HepG2 (cell line): ENCODE results near the gene HES2. TPM values are rescaled to one million over a fixed set of nuclear protein-coding genes. Genes with fewer than 3 reads are reported as not detected.

Source experiments
- ELF3 ChIP-seq: IDR thresholded peaks from 2 replicates; pipeline ENCODE4 v1.6.1; 2016; ENCODE audit warnings: missing genetic modification reagents, missing compliant biosample characterization
- HNRNPL ChIP-seq: fragments of 200-400 bp; formaldehyde crosslinking; IDR thresholded peaks from 2 replicates; pipeline ENCODE4 v1.6.1; 2017; ENCODE audit warnings: mild to moderate bottlenecking, low read depth, low read length
- KDM4B ChIP-seq: sonication (generic); formaldehyde crosslinking; IDR thresholded peaks from 2 replicates; pipeline ENCODE4 v1.4.0; 2020; ENCODE audit warnings: missing genetic modification reagents
- ONECUT2 ChIP-seq: sonication (generic); formaldehyde crosslinking; IDR thresholded peaks from 2 replicates; pipeline ENCODE4 v1.4.0; 2020; ENCODE audit warnings: missing genetic modification reagents
- TCF12 ChIP-seq, 2 experiments: fragments of 450-650 bp in 1 of 2; sonication (generic) in 1 of 2; formaldehyde crosslinking in 1 of 2; IDR thresholded peaks; 2 replicates each; pipeline versions ENCODE4 v1.6.1 to v1.8.0; 2017 to 2022; ENCODE audit warnings: antibody characterized with exemption in 1 of 2, mild to moderate bottlenecking in 1 of 2, missing genetic modification reagents in 1 of 2, moderate library complexity in 1 of 2
- ZNF543 ChIP-seq: sonication (generic); formaldehyde crosslinking; IDR thresholded peaks from 2 replicates; pipeline ENCODE4 v1.4.0; 2020; ENCODE audit warnings: mild to moderate bottlenecking, missing genetic modification reagents
- ZNF556 ChIP-seq: sonication (generic); formaldehyde crosslinking; IDR thresholded peaks from 2 replicates; pipeline ENCODE4 v1.4.0; 2020; ENCODE audit warnings: mild to moderate bottlenecking, missing genetic modification reagents, borderline replicate concordance
- ZNF678 ChIP-seq: sonication (generic); formaldehyde crosslinking; IDR thresholded peaks from 2 replicates; pipeline ENCODE4 v1.4.0; 2020; ENCODE audit warnings: mild to moderate bottlenecking, missing genetic modification reagents
- ZNF776 ChIP-seq: sonication (generic); formaldehyde crosslinking; IDR thresholded peaks from 2 replicates; pipeline ENCODE4 v1.4.0; 2020; ENCODE audit warnings: mild to moderate bottlenecking, missing genetic modification reagents
- ZNF788 ChIP-seq: sonication (generic); formaldehyde crosslinking; IDR thresholded peaks from 2 replicates; pipeline ENCODE4 v1.5.0; 2020; ENCODE audit warnings: mild to moderate bottlenecking, missing genetic modification reagents, borderline replicate concordance
- polyA plus RNA-seq, 8 experiments: library from polyadenylated mRNA; depleted of rRNA in 3 of 8; stranded (reverse) in 7 of 8; unstranded in 1 of 8; fragments of >200 nt; fragmentation: Illumina TruSeq in 4 of 8; extraction: Trizol in 4 of 8; gene quantifications; 2 replicates each; pipeline versions ENCODE4 v1.2.1 to v1.2.3, GENCODE V29; 2011 to 2016; ENCODE audit warnings: low read depth in 4 of 8, missing spikeins in 1 of 8, mixed read lengths in 1 of 8; ENCODE audit not compliant: insufficient read depth in 1 of 8
- total RNA-seq, 5 experiments: library from RNA; depleted of rRNA; stranded (reverse); fragments of >200 nt; fragmentation: Illumina TruSeq; extraction: Trizol; gene quantifications; 2 replicates each; pipeline ENCODE4 v1.2.3, GENCODE V29; 2016; ENCODE audit warnings: low read depth in 1 of 5
- TF ChIP-seq, protein P1 (sequence below): sonication (generic); formaldehyde crosslinking; IDR thresholded peaks from 2 replicates; pipeline ENCODE4 v1.5.0; 2020; ENCODE audit warnings: mild to moderate bottlenecking, missing genetic modification reagents, moderate library complexity
- TF ChIP-seq, protein P2 (sequence below): sonication (generic); formaldehyde crosslinking; IDR thresholded peaks from 2 replicates; pipeline ENCODE4 v1.4.0; 2020; ENCODE audit warnings: missing genetic modification reagents, borderline replicate concordance
- TF ChIP-seq, protein P3 (sequence below): sonication (generic); formaldehyde crosslinking; IDR thresholded peaks from 2 replicates; pipeline ENCODE4 v1.4.0; 2020; ENCODE audit warnings: mild to moderate bottlenecking, missing genetic modification reagents
- TF ChIP-seq, protein P4 (sequence below): sonication (generic); formaldehyde crosslinking; conservative IDR thresholded peaks from 2 replicates; pipeline ENCODE4 v1.4.0; 2020; ENCODE audit warnings: missing genetic modification reagents

Gene HES2
- total and polyA plus RNA-seq, 2 of the 13 experiments (the other 11 are each of a cell fraction or from before 2014, with no cell fraction given): 0.11 to 0.17 TPM

DNA sequence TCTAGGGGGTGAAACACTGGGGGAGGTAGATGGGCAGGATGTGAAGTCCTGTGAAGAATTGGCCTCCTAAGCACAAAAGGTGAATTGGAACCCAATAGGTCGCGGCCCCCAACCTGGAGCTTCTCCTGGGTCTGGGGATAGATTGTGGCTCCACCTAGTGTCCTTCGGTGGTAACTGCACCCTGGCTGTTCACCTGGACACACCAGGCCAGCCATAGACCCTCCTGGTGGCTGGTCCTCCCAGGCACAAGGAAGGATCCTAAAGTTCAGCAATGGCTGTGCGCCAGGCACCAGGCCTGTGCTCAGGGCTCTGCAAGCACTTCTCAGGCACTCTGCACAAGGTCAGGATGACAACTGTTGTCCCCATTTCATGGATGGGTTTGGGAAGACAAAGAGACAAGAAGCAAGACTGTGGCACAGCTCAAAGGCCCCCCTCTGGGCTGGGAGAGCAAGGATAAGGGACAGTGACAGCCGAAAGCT lies 18.4 kb upstream of the HES2 start (continued):
- TF ChIP-seq ZNF776 (CRISPR knock-in tag): no peak
- 0 out of 2 replicates have a peak, but pooled peaks have one; percentile 17 for TF ChIP-seq HNRNPL
- TF ChIP-seq, protein P1, sequence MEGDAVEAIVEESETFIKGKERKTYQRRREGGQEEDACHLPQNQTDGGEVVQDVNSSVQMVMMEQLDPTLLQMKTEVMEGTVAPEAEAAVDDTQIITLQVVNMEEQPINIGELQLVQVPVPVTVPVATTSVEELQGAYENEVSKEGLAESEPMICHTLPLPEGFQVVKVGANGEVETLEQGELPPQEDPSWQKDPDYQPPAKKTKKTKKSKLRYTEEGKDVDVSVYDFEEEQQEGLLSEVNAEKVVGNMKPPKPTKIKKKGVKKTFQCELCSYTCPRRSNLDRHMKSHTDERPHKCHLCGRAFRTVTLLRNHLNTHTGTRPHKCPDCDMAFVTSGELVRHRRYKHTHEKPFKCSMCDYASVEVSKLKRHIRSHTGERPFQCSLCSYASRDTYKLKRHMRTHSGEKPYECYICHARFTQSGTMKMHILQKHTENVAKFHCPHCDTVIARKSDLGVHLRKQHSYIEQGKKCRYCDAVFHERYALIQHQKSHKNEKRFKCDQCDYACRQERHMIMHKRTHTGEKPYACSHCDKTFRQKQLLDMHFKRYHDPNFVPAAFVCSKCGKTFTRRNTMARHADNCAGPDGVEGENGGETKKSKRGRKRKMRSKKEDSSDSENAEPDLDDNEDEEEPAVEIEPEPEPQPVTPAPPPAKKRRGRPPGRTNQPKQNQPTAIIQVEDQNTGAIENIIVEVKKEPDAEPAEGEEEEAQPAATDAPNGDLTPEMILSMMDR (CRISPR knock-in tag): peak; percentile 93
- TF ChIP-seq, protein P2, sequence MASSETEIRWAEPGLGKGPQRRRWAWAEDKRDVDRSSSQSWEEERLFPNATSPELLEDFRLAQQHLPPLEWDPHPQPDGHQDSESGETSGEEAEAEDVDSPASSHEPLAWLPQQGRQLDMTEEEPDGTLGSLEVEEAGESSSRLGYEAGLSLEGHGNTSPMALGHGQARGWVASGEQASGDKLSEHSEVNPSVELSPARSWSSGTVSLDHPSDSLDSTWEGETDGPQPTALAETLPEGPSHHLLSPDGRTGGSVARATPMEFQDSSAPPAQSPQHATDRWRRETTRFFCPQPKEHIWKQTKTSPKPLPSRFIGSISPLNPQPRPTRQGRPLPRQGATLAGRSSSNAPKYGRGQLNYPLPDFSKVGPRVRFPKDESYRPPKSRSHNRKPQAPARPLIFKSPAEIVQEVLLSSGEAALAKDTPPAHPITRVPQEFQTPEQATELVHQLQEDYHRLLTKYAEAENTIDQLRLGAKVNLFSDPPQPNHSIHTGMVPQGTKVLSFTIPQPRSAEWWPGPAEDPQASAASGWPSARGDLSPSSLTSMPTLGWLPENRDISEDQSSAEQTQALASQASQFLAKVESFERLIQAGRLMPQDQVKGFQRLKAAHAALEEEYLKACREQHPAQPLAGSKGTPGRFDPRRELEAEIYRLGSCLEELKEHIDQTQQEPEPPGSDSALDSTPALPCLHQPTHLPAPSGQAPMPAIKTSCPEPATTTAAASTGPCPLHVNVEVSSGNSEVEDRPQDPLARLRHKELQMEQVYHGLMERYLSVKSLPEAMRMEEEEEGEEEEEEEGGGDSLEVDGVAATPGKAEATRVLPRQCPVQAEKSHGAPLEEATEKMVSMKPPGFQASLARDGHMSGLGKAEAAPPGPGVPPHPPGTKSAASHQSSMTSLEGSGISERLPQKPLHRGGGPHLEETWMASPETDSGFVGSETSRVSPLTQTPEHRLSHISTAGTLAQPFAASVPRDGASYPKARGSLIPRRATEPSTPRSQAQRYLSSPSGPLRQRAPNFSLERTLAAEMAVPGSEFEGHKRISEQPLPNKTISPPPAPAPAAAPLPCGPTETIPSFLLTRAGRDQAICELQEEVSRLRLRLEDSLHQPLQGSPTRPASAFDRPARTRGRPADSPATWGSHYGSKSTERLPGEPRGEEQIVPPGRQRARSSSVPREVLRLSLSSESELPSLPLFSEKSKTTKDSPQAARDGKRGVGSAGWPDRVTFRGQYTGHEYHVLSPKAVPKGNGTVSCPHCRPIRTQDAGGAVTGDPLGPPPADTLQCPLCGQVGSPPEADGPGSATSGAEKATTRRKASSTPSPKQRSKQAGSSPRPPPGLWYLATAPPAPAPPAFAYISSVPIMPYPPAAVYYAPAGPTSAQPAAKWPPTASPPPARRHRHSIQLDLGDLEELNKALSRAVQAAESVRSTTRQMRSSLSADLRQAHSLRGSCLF (CRISPR knock-in tag): no peak
- TF ChIP-seq ONECUT2: no peak
- TF ChIP-seq TCF12 (IDR thresholded peaks at IDR 0.05): no peak
- no peak for TF ChIP-seq TCF12 (CRISPR knock-in tag; IDR thresholded peaks at IDR 0.05)
- TF ChIP-seq, protein P3, sequence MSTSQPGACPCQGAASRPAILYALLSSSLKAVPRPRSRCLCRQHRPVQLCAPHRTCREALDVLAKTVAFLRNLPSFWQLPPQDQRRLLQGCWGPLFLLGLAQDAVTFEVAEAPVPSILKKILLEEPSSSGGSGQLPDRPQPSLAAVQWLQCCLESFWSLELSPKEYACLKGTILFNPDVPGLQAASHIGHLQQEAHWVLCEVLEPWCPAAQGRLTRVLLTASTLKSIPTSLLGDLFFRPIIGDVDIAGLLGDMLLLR (CRISPR knock-in tag): no peak
- TF ChIP-seq, protein P4, sequence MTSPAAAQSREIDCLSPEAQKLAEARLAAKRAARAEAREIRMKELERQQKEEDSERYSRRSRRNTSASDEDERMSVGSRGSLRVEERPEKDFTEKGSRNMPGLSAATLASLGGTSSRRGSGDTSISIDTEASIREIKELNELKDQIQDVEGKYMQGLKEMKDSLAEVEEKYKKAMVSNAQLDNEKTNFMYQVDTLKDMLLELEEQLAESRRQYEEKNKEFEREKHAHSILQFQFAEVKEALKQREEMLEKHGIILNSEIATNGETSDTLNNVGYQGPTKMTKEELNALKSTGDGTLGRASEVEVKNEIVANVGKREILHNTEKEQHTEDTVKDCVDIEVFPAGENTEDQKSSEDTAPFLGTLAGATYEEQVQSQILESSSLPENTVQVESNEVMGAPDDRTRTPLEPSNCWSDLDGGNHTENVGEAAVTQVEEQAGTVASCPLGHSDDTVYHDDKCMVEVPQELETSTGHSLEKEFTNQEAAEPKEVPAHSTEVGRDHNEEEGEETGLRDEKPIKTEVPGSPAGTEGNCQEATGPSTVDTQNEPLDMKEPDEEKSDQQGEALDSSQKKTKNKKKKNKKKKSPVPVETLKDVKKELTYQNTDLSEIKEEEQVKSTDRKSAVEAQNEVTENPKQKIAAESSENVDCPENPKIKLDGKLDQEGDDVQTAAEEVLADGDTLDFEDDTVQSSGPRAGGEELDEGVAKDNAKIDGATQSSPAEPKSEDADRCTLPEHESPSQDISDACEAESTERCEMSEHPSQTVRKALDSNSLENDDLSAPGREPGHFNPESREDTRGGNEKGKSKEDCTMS (CRISPR knock-in tag): no peak
- peak; percentile 17; the same call in 1 of the 2 replicates for TF ChIP-seq ZNF788 (CRISPR knock-in tag)
- 0 out of 2 replicates have a peak, but pooled peaks have one; percentile 13 for TF ChIP-seq ELF3 (CRISPR knock-in tag)
- TF ChIP-seq ZNF678 (CRISPR knock-in tag): 0 out of 2 replicates have a peak, but pooled peaks have one; percentile 39
- TF ChIP-seq ZNF543 (CRISPR knock-in tag): no peak
- TF ChIP-seq ZNF556 (CRISPR knock-in tag): 0 out of 2 replicates have a peak, but pooled peaks have one; percentile 18
- no peak for TF ChIP-seq KDM4B (CRISPR knock-in tag)
